ENCODE measurements around the gene ADRA2C.

DNA sequence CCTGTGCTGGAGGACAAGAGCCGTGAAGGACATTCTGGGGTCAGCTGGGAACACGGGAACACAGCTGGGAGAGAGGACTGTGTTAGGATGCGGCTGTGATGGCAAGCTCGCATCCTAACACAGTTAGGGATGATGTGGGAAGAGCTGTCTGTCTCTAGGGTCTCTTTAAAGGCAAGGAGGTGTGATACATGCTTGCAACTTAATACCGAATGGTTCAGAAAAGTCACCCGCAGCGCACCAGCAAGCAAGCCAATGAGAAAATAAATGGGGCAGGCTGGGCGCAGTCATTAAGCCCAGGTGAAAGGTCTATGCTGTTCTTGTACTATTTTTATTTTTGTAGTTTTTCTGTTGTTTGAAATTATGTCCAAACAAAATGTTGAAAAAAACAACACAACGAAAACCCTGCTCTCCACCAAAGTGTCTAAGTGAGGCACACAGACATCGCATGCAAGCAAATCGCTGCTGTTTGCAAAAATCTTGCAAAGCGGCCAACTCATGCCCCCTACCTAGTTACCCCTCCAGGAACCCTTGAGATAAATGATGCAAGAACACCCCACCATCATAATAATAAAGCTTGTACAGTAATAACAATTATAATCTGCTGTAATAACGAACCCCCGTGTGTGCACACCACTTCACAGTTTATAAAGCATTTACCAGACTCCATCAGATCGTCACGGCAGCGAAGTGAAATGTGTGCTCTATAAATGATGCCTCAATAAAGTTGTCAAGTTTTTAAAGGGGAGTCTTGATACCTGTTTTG lies 17.9 kb upstream of the ADRA2C start:
- TF ChIP-seq, protein P1, sequence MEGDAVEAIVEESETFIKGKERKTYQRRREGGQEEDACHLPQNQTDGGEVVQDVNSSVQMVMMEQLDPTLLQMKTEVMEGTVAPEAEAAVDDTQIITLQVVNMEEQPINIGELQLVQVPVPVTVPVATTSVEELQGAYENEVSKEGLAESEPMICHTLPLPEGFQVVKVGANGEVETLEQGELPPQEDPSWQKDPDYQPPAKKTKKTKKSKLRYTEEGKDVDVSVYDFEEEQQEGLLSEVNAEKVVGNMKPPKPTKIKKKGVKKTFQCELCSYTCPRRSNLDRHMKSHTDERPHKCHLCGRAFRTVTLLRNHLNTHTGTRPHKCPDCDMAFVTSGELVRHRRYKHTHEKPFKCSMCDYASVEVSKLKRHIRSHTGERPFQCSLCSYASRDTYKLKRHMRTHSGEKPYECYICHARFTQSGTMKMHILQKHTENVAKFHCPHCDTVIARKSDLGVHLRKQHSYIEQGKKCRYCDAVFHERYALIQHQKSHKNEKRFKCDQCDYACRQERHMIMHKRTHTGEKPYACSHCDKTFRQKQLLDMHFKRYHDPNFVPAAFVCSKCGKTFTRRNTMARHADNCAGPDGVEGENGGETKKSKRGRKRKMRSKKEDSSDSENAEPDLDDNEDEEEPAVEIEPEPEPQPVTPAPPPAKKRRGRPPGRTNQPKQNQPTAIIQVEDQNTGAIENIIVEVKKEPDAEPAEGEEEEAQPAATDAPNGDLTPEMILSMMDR (conservative IDR thresholded peaks at IDR 0.05; ENCODE audit: low read depth, low read length), result no peak
- TF ChIP-seq EZH2phosphoT487 (IDR thresholded peaks at IDR 0.05; ENCODE audit: borderline replicate concordance, low read length), result no peak
